Loucy (cell line): ENCODE results near the gene CCDC3.

Experiments used
- H2AFZ ChIP-seq: fragments of 200-600 bp; sonication (generic); 2 replicates; pipeline ENCODE4 v1.6.0; 2016; ENCODE audit warnings: antibody characterized with exemption, mild to moderate bottlenecking, low read length, moderate library complexity
- H3F3A ChIP-seq: fragments of 200-600 bp; 2 replicates; pipeline ENCODE4 v1.6.0; 2016; ENCODE audit warnings: antibody characterized with exemption, low read depth, mild to moderate bottlenecking
- H3K27me3 ChIP-seq: fragments of 200-600 bp; sonication (generic); 2 replicates; pipeline ENCODE4 v1.6.1; 2014; ENCODE audit warnings: low read length, mild to moderate bottlenecking; ENCODE audit not compliant: insufficient read depth, poor library complexity, severe bottlenecking
- H3K36me3 ChIP-seq: fragments of 200-600 bp; sonication (generic); 2 replicates; pipeline ENCODE4 v1.6.1; 2016; ENCODE audit warnings: low read length; ENCODE audit not compliant: insufficient read depth
- H3K4me1 ChIP-seq: fragments of 200-600 bp; sonication (generic); 2 replicates; pipeline ENCODE4 v1.5.1; 2014; ENCODE audit warnings: low read length, mild to moderate bottlenecking; ENCODE audit not compliant: insufficient read depth, poor library complexity, severe bottlenecking
- H3K4me2 ChIP-seq: fragments of 200-600 bp; sonication (generic); 2 replicates; pipeline ENCODE4 v1.6.0; 2014; ENCODE audit warnings: antibody characterized with exemption, low read length, low read depth, mild to moderate bottlenecking; ENCODE audit not compliant: poor library complexity, severe bottlenecking
- H3K4me3 ChIP-seq: fragments of 200-600 bp; sonication (generic); 2 replicates; pipeline ENCODE4 v1.5.1; 2014; ENCODE audit warnings: low read length, mild to moderate bottlenecking, mixed read lengths; ENCODE audit not compliant: poor library complexity, severe bottlenecking
- H3K79me2 ChIP-seq: fragments of 200-600 bp; sonication (generic); 2 replicates; pipeline ENCODE4 v1.6.1; 2014; ENCODE audit warnings: low read length; ENCODE audit not compliant: insufficient read depth
- H3K9ac ChIP-seq: fragments of 200-600 bp; sonication (generic); 2 replicates; pipeline ENCODE4 v1.6.0; 2014; ENCODE audit warnings: mild to moderate bottlenecking, low read depth, low read length, moderate library complexity; ENCODE audit not compliant: poor library complexity, severe bottlenecking
- H3K9me2 ChIP-seq: fragments of 200-600 bp; sonication (generic); replicated peaks from 2 replicates; pipeline ENCODE4 v1.6.1; 2016; ENCODE audit warnings: low read depth, low read length, mixed read lengths
- H3K9me3 ChIP-seq: fragments of 200-600 bp; sonication (generic); 2 replicates; pipeline ENCODE4 v1.6.1; 2014; ENCODE audit warnings: mild to moderate bottlenecking, antibody characterized with exemption, low read length, low read depth; ENCODE audit not compliant: insufficient read depth
- H4K20me1 ChIP-seq: fragments of 200-600 bp; sonication (generic); 2 replicates; pipeline ENCODE4 v1.6.0; 2014; ENCODE audit warnings: antibody characterized with exemption, low read length, mild to moderate bottlenecking; ENCODE audit not compliant: insufficient read depth, poor library complexity, severe bottlenecking
- EZH2phosphoT487 ChIP-seq: fragments of 200-600 bp; IDR thresholded peaks from 2 replicates; pipeline ENCODE4 v1.6.1; 2018; ENCODE audit warnings: antibody characterized with exemption, mild to moderate bottlenecking, moderate library complexity, borderline replicate concordance
- TF ChIP-seq, protein P1 (sequence below): fragments of 200-600 bp; sonication (generic); conservative IDR thresholded peaks from 2 replicates; pipeline ENCODE4 v1.5.1; 2014; ENCODE audit warnings: mild to moderate bottlenecking, antibody characterized with exemption, low read length

Gene CCDC3

DNA sequence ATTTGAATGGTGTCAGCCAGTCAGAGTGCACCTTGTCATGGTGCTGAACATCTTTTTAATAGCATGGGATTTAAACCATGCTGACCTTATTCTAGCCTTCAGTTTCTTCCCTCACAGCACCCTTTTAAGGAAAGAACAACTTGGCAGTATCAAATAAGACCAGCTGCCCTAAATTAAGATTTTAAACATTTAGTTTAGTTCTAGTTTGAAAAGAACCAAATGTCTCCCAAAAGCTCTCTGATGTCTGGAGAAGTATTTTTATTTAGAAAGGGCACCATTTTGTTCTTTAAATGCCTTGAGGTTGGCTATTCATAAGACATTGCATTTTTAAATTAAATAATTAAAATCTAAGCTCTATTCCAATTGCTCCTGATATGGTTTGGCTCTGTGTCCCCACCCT, 121.1 kb downstream of the CCDC3 start:
- H3K4me2 ChIP-seq, result no peak overlapping the region
- H3K9ac ChIP-seq, result no peak overlapping the region
- H2AFZ ChIP-seq, result no peak overlapping the region
- H4K20me1 ChIP-seq, result no peaks in the 10 kb centered on the region
- H3K4me1 ChIP-seq, result no peaks in the 10 kb centered on the region
- H3K9me2 ChIP-seq, result no peaks in the 10 kb centered on the region
- no peaks in the 10 kb centered on the region for H3K9me3 ChIP-seq
- H3K36me3 ChIP-seq, result no peaks in the 10 kb centered on the region
- no peaks in the 10 kb centered on the region for H3K27me3 ChIP-seq
- H3K79me2 ChIP-seq, result no peaks in the 10 kb centered on the region
- H3F3A ChIP-seq, result no peaks in the 10 kb centered on the region
- no peak overlapping the region for H3K4me3 ChIP-seq
- TF ChIP-seq, protein P1, sequence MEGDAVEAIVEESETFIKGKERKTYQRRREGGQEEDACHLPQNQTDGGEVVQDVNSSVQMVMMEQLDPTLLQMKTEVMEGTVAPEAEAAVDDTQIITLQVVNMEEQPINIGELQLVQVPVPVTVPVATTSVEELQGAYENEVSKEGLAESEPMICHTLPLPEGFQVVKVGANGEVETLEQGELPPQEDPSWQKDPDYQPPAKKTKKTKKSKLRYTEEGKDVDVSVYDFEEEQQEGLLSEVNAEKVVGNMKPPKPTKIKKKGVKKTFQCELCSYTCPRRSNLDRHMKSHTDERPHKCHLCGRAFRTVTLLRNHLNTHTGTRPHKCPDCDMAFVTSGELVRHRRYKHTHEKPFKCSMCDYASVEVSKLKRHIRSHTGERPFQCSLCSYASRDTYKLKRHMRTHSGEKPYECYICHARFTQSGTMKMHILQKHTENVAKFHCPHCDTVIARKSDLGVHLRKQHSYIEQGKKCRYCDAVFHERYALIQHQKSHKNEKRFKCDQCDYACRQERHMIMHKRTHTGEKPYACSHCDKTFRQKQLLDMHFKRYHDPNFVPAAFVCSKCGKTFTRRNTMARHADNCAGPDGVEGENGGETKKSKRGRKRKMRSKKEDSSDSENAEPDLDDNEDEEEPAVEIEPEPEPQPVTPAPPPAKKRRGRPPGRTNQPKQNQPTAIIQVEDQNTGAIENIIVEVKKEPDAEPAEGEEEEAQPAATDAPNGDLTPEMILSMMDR, result no peak
- no peak for TF ChIP-seq EZH2phosphoT487

DNA sequence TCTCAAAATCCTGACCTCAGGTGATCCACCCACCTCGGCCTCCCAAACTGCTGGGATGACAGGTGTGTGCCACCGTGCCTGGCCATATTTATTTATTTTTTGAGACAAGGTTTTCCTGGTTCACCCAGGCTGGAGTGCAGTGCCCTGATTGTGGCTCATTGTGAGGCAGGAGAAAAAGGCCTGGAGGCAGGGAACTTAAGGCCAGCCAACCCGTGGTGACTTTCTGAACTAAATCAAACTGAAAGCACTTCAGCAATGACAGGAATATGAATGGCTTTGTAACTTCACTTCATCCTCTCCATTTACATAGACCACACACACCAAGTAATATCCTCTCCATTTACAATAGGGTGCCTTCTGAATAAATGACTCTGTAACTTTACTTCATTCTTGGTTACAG, 124.4 kb downstream of the CCDC3 start:
- TF ChIP-seq, protein P1, result no peak
- TF ChIP-seq EZH2phosphoT487, result no peak
- Histone ChIP-seq H3K4me2 (no peak overlapping the region), H3K27me3 (no peaks in the 10 kb centered on the region), H3K9me2 (no peaks in the 10 kb centered on the region), H3K9ac (no peak overlapping the region), H3K36me3 (no peaks in the 10 kb centered on the region), H3F3A (no peaks in the 10 kb centered on the region), H2AFZ (no peak overlapping the region), H3K79me2 (no peaks in the 10 kb centered on the region), H4K20me1 (no peaks in the 10 kb centered on the region), H3K9me3 (no peaks in the 10 kb centered on the region), H3K4me3 (no peak overlapping the region), H3K4me1 (no peaks in the 10 kb centered on the region)

DNA sequence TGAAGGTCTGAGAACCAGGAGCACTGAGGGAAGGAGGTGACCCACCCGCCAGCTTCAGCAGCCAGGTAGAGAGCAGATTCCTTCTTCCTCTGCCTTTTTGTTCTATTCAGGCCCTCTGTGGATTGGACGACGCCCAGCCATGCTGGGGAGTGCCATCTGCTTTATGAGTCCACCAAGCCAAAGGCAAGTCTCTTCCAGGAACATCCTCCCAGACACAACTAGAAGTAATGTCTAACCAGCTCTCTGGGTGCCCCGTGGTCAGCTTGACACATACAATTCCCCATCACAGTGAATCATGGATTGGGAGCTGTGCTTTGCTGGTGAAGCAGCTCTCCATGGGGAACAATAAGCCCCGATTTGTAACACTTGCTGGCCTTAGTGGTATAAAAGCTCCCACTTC, 125.2 kb downstream of the CCDC3 start:
- no peaks in the 10 kb centered on the region for H3K79me2 ChIP-seq
- no peaks in the 10 kb centered on the region for H3K9me2 ChIP-seq
- H3K4me3 ChIP-seq, result no peak overlapping the region
- no peaks in the 10 kb centered on the region for H3F3A ChIP-seq
- H3K9me3 ChIP-seq, result no peaks in the 10 kb centered on the region
- TF ChIP-seq, protein P1, result no peak
- no peak for TF ChIP-seq EZH2phosphoT487
- no peaks in the 10 kb centered on the region for H3K27me3 ChIP-seq
- no peak overlapping the region for H3K4me2 ChIP-seq
- H4K20me1 ChIP-seq, result no peaks in the 10 kb centered on the region
- H2AFZ ChIP-seq, result no peak overlapping the region
- H3K4me1 ChIP-seq, result no peaks in the 10 kb centered on the region
- no peaks in the 10 kb centered on the region for H3K36me3 ChIP-seq
- no peak overlapping the region for H3K9ac ChIP-seq
